Measurements from ENCODE around the gene FMOD.

The FMOD gene

DNA sequence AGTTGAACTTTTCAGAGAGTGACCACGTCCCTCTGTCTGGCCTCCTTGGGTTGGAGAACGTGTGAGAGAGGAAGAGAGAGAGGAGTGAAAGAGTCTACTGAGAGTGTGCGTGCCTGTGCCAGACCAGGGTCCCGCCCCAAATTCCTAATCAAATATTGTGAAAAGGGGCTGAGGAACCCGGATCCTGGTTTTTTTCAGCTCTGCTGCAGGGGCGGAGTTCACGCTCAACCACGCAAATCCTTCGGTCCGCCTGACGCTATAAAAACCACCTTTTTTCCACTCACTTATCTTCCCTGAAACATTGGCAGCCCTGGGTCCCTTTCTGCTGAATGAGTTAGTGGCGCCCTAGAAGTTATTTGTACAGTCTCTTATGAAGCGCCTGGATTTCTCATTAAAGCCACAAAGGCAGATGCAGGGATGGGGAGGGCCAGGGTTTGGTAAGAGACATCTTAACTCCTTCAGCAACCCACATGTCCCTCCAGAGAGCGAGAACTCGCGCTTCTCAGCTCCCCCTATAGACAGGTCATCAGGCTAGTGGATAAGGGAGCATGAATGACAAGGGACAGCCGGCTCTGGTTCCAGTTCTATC lies at the start of gene FMOD:
Gene FMOD (minus strand): TSS at position 86 of the 589 bp plus-strand sequence. CDS start 2,852 bp downstream, outside the sequence.
- peak in 1 of 3 donors; percentile 6 for DNase-seq (ENCODE audit: low read depth in 2 of 3, low spot score in 1 of 3)

DNA sequence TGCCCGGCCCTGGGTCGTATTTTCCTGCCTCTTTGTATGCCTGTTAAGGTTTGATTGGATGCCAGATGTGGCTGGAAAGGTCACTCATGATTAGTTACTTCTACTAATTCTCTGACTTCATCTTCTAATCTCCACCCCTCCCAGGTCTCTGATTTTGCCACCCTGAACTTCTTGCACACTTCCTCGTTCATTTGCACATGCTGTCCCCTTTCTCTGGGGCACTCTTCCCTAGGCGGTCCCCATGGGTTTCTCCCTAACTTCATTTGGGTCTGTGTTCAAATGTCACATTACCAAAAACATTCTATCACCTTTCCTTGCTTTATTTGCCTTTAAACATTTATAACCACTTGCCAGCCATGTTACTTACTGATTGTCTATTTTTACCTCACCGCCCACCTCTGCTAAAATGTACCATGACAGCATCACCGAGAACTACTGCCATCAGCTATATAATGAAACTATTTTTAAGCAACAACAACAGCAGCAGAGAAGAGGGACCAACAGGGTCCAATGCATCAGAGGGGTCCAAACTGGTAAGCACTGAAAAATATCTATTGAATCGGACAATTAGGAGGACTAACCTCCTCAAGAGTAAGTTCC lies 45.8 kb upstream of the FMOD start:
- DNase-seq (ENCODE audit: low read depth in 2 of 3, low spot score in 1 of 3): no peak

DNA sequence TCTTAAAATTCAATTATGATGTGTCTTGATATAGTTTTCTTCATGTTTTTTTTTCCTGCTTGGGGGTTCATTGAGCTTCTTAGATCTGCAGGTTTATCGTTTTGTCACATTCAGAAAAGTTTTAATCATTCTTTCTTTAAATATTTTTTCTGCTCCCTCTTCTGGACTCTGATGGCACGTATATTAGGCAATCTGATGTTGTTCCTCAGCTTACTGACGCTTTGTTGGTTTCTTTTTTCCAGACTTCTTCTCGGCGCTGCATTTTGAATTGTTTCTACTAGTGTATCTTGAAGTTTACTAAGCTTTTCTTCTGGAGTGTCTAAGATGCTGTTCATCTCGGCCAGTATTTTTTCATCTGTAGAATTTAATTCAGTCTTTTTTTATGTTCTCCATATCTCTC lies 44.8 kb upstream of the FMOD start:
- no peak for DNase-seq (ENCODE audit: low read depth in 2 of 3, low spot score in 1 of 3)

DNA sequence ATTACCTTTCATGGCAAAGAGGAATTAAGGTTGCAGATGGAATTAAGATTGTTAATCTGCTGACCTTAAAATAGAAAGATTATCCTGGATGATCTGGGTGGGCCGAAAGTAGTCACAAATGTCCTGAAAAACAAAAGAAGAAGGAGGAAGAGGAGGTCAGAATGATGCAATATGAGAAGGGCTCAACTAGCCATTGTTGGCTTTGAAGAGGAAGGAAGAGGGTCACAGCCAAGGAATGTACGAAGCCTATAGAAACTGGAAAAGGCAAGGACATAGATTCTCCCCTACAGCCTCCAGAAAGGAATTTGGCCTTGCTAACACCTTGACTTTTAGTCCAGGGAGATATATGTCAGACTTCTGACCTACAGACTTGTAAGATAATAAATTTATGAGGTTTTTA lies 39.4 kb upstream of the FMOD start:
- DNase-seq (ENCODE audit: low read depth in 2 of 3, low spot score in 1 of 3): no peak

DNA sequence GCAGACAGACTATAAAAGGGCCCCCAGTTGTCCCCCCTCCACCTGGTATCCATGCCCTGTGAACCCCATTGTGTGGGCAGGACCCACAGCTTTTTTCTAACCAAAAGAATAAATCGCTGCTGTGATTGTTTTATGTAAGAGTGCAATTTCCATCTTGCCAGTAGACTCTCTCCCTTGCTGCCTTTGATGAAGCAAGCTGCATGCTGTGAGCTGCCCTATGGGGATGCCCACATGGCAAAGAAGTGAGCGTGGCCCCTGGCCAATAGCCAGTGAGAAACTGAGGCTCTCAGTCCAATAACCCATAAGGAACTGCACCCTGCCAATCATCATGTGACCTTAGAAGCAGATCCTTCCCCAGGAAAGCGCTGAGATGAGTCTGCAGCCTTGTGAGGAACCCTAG lies 37.8 kb upstream of the FMOD start:
- DNase-seq (ENCODE audit: low read depth in 2 of 3, low spot score in 1 of 3): no peak

- no peak for DNase-seq (ENCODE audit: low read depth in 2 of 3, low spot score in 1 of 3)
Measured at GRCh38 chr1:203382026-203382425, 31.1 kb upstream of the FMOD start.

GRCh38 chr1:203381151-203381751 lies 30.3 kb upstream of the FMOD start:
- no peak for DNase-seq (ENCODE audit: low read depth in 2 of 3, low spot score in 1 of 3)

DNA sequence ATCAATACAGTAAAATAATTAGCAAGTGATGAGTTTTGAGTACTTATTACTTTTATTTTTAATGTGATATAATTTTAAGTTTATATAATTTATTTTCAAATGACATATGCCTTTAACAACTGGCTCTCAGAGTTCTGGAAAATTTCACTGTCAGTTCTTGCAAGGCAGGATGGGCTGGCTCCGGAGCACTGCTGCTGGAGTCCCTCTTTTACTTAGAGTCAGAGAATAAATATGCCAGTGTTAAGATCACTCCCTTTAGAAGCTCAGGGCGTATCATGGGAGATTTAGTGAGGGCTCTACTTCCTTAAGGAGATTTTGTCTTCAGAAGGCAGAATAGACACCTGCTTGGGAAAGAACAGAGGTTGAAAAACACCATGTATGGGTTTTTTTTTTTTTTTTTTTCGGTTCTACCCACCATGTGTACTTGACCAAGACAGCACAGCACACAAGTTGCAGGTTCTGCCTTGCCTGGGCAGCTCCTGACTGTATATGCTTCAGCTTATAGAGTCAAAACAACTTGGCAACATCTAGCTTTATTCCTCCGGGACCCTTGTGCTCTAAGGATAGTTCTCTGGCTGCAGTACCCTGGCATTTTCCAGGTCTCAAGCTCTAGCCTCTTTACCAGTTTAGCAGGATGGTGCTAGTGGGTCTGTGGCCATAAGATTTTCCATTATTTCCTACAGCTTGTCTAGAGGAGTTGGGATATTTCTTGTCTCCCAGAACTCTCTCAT lies 29.7 kb upstream of the FMOD start:
- DNase-seq (ENCODE audit: low read depth in 2 of 3, low spot score in 1 of 3): no peak

DNA sequence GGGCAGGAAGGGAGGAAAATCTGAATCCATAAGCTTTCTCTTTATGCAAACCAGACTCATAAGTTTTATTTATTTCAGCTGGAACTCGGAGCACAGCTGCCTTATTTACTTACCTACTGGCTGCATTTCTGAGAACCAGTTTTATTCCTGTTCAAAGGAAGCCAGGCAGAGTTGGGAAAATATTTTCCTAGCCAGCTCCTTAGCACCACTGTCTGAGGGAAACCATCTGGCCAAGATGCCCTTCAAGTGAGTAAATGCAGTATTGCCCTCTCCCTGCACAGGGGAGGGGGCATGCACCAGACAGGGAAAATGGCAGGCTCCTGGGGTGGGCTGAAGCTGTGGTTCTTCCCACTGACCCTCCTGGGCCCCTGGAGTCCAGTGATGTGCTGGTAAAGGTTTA lies 28.9 kb upstream of the FMOD start:
- no peak for DNase-seq (ENCODE audit: low read depth in 2 of 3, low spot score in 1 of 3)

DNA sequence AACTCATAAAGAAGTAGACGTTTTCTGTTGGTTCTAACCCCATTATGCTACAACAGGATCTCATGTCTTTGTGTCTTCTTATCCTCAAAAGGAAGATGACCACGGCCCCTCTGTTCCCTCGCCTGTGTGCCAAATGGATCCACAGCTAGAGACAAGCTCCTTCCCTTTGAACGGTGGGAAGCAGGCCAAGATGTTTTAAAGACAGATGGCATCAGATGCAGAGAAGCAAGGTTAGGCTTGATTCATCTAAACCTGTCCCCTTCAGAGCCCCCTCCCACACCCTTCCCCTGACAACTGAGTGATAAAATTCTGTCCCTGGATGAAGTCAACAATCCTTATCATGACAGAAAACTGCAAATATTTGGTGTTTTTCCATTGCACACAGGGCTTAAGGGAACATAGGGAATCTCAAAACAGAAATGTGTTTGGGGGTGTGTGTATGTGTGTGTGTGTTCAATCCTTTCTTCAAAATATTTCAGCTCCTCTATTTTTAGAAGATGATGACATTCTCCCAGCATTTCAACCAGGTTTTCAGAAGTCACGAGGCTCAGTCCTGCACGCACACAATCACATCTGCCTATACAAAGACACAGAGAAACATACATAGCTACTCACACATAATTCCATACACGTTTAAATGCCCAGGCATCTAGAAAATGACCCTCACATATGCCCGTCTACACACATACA lies 27.8 kb upstream of the FMOD start:
- no peak for DNase-seq (ENCODE audit: low read depth in 2 of 3, low spot score in 1 of 3)

DNA sequence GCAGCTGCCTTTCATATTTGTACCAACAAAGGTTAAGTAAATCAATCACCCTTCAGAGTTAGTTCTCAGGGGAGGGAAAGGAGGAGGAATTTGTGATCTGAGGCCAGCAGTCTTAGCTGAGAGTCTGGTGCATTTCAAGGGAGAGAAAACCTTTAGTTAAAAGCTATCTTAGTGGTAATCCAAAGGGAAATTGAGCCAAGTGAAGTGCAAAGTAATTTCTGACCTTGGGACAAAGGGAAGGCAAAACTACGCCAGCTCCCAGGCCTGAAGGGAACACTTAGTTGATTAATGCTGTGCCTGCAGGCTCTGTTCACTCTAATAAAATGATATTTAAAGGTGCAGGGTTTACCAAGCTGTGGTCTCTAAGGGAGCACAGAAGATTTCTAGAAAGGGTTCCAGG lies 23.1 kb upstream of the FMOD start:
- no peak for DNase-seq (ENCODE audit: low read depth in 2 of 3, low spot score in 1 of 3)

- no peak for DNase-seq (ENCODE audit: low read depth in 2 of 3, low spot score in 1 of 3)
Measured at GRCh38 chr1:203373002-203373401, 22.1 kb upstream of the FMOD start.

DNA sequence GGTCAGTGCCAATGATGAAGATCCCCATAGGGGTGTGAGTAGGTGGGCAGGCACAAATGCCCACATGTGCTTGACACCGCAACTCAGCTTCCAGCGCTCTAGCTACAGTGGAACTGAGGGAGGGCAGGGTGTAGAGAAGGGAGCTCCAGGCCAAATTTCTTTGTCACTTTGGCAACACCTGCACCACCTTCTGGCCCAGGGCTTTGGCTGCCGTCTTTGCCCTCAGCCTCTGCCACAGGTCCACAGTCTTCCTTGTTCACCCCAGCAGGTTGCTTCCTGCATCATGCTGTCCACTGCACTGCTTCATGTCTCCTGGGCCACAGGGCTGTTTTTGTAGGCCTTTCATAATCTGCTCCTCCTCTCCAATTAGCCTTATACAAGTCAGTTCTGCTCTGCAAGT lies 20.4 kb upstream of the FMOD start:
- DNase-seq (ENCODE audit: low read depth in 2 of 3, low spot score in 1 of 3): no peak

DNA sequence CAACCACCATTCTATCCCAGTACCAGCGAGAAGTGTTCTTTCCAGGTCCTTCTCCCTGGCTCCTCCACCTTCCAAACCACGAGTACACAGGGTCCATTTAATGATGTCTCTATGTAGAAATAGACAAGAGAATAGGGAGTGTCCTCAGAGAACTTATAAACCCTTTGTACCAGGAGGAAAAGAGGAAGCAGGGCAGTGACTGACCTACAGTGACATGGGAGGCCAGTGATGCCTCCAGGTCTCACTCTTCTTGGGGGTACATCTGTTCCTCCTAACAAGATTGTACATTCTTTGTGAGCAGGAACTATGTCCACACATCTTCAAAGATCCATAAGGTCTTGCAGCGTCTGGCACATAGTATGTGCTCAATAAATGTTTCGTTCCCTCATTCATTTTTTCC lies 18.7 kb upstream of the FMOD start:
- no peak for DNase-seq (ENCODE audit: low read depth in 2 of 3, low spot score in 1 of 3)

DNA sequence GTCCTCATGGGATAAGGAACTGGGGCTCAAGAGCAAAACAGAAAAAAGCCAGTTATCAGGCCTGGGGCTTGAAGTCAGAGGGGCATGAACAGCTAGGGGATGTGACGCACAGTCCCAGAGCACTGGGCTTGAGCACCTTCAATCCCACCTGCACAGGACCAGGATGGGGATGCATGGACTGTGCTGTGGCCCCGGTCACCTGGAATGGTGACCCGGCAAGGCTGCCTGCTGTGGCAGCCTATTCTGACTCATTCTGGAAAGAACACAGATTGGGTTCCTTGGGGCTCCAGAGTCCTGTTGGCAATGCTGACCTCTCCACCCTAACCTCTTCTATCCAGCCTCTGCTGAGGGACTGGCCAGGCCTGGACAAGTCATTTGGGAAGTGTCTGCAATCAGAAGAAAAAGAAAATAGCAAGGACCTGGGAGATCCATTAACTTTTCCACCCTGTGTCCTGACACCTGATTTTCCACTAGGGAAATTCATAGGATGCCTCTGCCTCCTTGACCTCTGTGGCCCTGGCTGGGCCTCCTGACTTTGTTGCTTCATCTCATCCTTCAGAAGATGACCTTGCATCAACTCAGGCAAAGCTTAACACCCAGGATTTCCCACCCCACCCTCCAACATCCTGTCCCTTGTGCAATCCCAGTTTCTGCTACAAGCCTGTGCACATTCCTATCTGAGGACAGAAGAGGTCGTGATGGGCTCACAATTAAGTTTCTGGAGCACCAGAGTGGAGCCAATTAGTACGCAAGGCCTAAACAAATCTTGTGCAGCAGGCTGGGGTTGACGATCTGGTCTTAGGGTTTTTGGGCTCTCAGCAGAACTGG lies 17.9 kb upstream of the FMOD start:
- DNase-seq (ENCODE audit: low read depth in 2 of 3, low spot score in 1 of 3): no peak

DNA sequence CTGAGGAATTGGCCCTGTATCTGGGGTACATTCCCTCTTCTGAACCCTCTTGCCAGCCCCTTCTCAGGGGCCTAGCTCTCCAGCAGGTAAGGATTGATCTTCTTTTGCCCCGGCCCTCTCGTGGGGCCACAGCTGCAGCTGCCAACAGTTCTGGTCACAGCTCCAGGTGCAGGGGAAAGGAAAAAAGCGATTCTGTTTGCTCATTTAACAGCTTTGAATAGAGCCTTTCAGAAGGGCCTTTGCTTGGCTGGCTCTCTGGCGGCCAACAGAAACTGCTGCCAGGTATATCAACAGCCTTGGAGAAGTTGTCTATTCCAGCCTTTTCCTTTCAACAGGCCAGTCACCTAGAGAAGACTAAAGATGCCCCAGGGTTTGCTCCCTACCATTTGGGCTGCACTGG lies 16.1 kb upstream of the FMOD start:
- DNase-seq (ENCODE audit: low read depth in 2 of 3, low spot score in 1 of 3): no peak

GRCh38 chr1:203366476-203366875 lies 15.6 kb upstream of the FMOD start:
- no peak for DNase-seq (ENCODE audit: low read depth in 2 of 3, low spot score in 1 of 3)

- DNase-seq (ENCODE audit: low read depth in 2 of 3, low spot score in 1 of 3): no peak
Measured at GRCh38 chr1:203364806-203365205, 13.9 kb upstream of the FMOD start.

GRCh38 chr1:203364094-203364801 lies 13.3 kb upstream of the FMOD start:
- DNase-seq (ENCODE audit: low read depth in 2 of 3, low spot score in 1 of 3): no peak

- no peak for DNase-seq (ENCODE audit: low read depth in 2 of 3, low spot score in 1 of 3)
Measured at GRCh38 chr1:203362720-203363025, 11.8 kb upstream of the FMOD start.
